Liver (tissue), 9 donors: ENCODE data around the gene JPH3. TPM values are rescaled to one million over a fixed set of nuclear protein-coding genes. Genes with fewer than 3 reads are reported as not detected.

Experiments used
- DNase-seq: peaks from one replicate; pipeline ENCODE4 v3.0.0-alpha.2; 2017; ENCODE audit warnings: low spot score
- H3K27ac ChIP-seq, 2 donors: one replicate each; pipeline ENCODE4 v1.7.0; 2013; ENCODE audit warnings: inconsistent platforms in 2 of 2, low read length in 2 of 2, control low read depth in 1 of 2, low read depth in 1 of 2, mild to moderate bottlenecking in 1 of 2
- H3K27me3 ChIP-seq, 4 donors: one replicate each; pipeline versions ENCODE4 v1.6.1 to v1.7.0; 2013; ENCODE audit warnings: low read length in 3 of 4, inconsistent platforms in 1 of 4, mild to moderate bottlenecking in 1 of 4, moderate library complexity in 1 of 4; ENCODE audit not compliant: control insufficient read depth in 4 of 4, insufficient read depth in 4 of 4
- H3K36me3 ChIP-seq, 4 donors: one replicate each; pipeline versions ENCODE4 v1.6.1 to v1.7.0; 2013; ENCODE audit warnings: low read length in 3 of 4, mild to moderate bottlenecking in 3 of 4, low read depth in 1 of 4, moderate library complexity in 1 of 4; ENCODE audit not compliant: control insufficient read depth in 4 of 4, insufficient read depth in 3 of 4
- H3K4me1 ChIP-seq, 4 donors: one replicate each; pipeline versions ENCODE4 v1.6.1 to v1.7.0; 2013; ENCODE audit warnings: low read length in 3 of 4, mild to moderate bottlenecking in 3 of 4, moderate library complexity in 1 of 4; ENCODE audit not compliant: control insufficient read depth in 4 of 4, insufficient read depth in 4 of 4
- H3K4me3 ChIP-seq, 3 donors: one replicate each; pipeline versions ENCODE4 v1.6.1 to v1.7.0; 2013; ENCODE audit warnings: low read length in 3 of 3, control low read depth in 1 of 3, low read depth in 1 of 3, mild to moderate bottlenecking in 1 of 3
- H3K9ac ChIP-seq, 2 donors: one replicate each; pipeline ENCODE4 v1.7.0; 2013; ENCODE audit warnings: low read length in 2 of 2, mild to moderate bottlenecking in 2 of 2, moderate library complexity in 2 of 2, control low read depth in 1 of 2, low read depth in 1 of 2
- H3K9me3 ChIP-seq, 4 donors: one replicate each; pipeline versions ENCODE4 v1.6.1 to v1.7.0; 2013; ENCODE audit warnings: low read length in 3 of 4; ENCODE audit not compliant: control insufficient read depth in 4 of 4
- ATF3 ChIP-seq: IDR thresholded peaks from 2 replicates; pipeline ENCODE4 v1.6.1; 2016; ENCODE audit warnings: antibody characterized with exemption
- CTCF ChIP-seq: fragments of 150-350 bp; IDR thresholded peaks from 2 replicates; pipeline ENCODE4 v1.5.1; 2017; ENCODE audit warnings: improper control_type of control experiment, low read depth, low read length; ENCODE audit not compliant: missing input control
- FOXA1 ChIP-seq: IDR thresholded peaks from 2 replicates; pipeline ENCODE4 v1.6.1; 2016; ENCODE audit warnings: antibody characterized with exemption
- GABPA ChIP-seq, 2 donors: IDR thresholded peaks in 1 of 2; conservative IDR thresholded peaks in 1 of 2; 2 replicates each; pipeline ENCODE4 v1.6.1; 2016; ENCODE audit warnings: antibody characterized with exemption in 2 of 2, mild to moderate bottlenecking in 1 of 2, moderate library complexity in 1 of 2
- HNF4A ChIP-seq, 2 donors: conservative IDR thresholded peaks; 2 replicates each; pipeline ENCODE4 v1.6.1; 2016; ENCODE audit warnings: antibody characterized with exemption in 2 of 2, mild to moderate bottlenecking in 2 of 2
- MAX ChIP-seq: IDR thresholded peaks from 2 replicates; pipeline ENCODE4 v1.6.1; 2016; ENCODE audit warnings: antibody characterized with exemption
- NR2F2 ChIP-seq: IDR thresholded peaks from 2 replicates; pipeline ENCODE4 v1.6.1; 2016; ENCODE audit warnings: antibody characterized with exemption
- REST ChIP-seq: IDR thresholded peaks from 2 replicates; pipeline ENCODE4 v1.6.1; 2016; ENCODE audit warnings: antibody characterized with exemption, mild to moderate bottlenecking
- RXRA ChIP-seq, 2 donors: IDR thresholded peaks; 2 replicates each; pipeline ENCODE4 v1.6.1; 2017 to 2018; ENCODE audit warnings: antibody characterized with exemption in 2 of 2, mild to moderate bottlenecking in 1 of 2
- SP1 ChIP-seq: IDR thresholded peaks from 2 replicates; pipeline ENCODE4 v1.6.1; 2018; ENCODE audit warnings: antibody characterized with exemption, mild to moderate bottlenecking
- TAF1 ChIP-seq: conservative IDR thresholded peaks from 2 replicates; pipeline ENCODE4 v1.6.1; 2016; ENCODE audit warnings: antibody characterized with exemption, mild to moderate bottlenecking
- ZBTB33 ChIP-seq: IDR thresholded peaks from 2 replicates; pipeline ENCODE4 v1.6.1; 2016; ENCODE audit warnings: antibody characterized with exemption
- WGBS: extraction: QIAGEN DNeasy Blood & Tissue Kit; methylation state at CpG from one replicate; pipeline ENCODE4 v1.1.7; 2013; 5-methylcytosine and 5-hydroxymethylcytosine counted together
- polyA plus RNA-seq, 2 donors: library from polyadenylated mRNA; stranded (reverse) in 1 of 2; unstranded in 1 of 2; fragments of 200-250 nt in 1 of 2; fragments of >200 nt in 1 of 2; fragmentation: Nextera tagmentation in 1 of 2; extraction: Ambion mirVana in 1 of 2; gene quantifications; one replicate each; pipeline versions ENCODE4 v1.2.1 to v1.2.3, GENCODE V29; 2013 to 2015
- total RNA-seq, 2 donors: library from RNA; depleted of rRNA; stranded (reverse); fragments of >200 nt; gene quantifications; one replicate each; pipeline ENCODE4 v1.2.3, GENCODE V29; 2014
- donor health status: healthy.
- donor health status: healthy.
- donor health status: healthy.
- donor health status: healthy.
- donor health status: healthy.

Gene JPH3
- total and polyA plus RNA-seq, 4 donors = under 0.01 to 0.09 (median 0.04) TPM

GRCh38 chr16:87595712-87596111 lies 6.6 kb upstream of the JPH3 start:
- no peak for DNase-seq
- Histone ChIP-seq H3K27me3 (peaks cover 0 to 4% (median 0%) of the 10 kb centered on the region in 4 donors), H3K27ac (no peak overlapping the region), H3K36me3 (no peaks in the 10 kb centered on the region), H3K4me1 (no peaks in the 10 kb centered on the region), H3K9ac (no peak overlapping the region), H3K4me3 (no peak overlapping the region), H3K9me3 (peaks cover 0 to 10% (median 8%) of the 10 kb centered on the region in 4 donors)
- no peak for TF ChIP-seq REST
- TF ChIP-seq ATF3 = no peak
- TF ChIP-seq FOXA1 = no peak
- TF ChIP-seq CTCF = no peak
- no peak for TF ChIP-seq MAX
- no peak for TF ChIP-seq SP1
- no peak for TF ChIP-seq NR2F2
- no peak for TF ChIP-seq ZBTB33
- TF ChIP-seq GABPA (IDR thresholded peaks at IDR 0.05 in 1 of 2, conservative IDR thresholded peaks at IDR 0.05 in 1 of 2) = no peak
- TF ChIP-seq TAF1 = no peak
- 69% methylated on average over 5 of the region's 5 CpGs for WGBS

GRCh38 chr16:87597324-87597830 lies 4.9 kb upstream of the JPH3 start:
- Histone ChIP-seq H3K9ac (no peak overlapping the region), H3K9me3 (peaks cover 0 to 10% (median 8%) of the 10 kb centered on the region in 4 donors), H3K27me3 (peaks cover 0 to 9% (median 2%) of the 10 kb centered on the region in 4 donors), H3K27ac (no peak overlapping the region), H3K4me3 (no peak overlapping the region), H3K4me1 (no peaks in the 10 kb centered on the region), H3K36me3 (no peaks in the 10 kb centered on the region)
- WGBS = 92% methylated on average over 6 of the region's 6 CpGs
- TF ChIP-seq NR2F2 (no peak), RXRA (IDR thresholded peaks at IDR 0.05) (no peak), ATF3 (no peak), HNF4A (conservative IDR thresholded peaks at IDR 0.05) (no peak), FOXA1 (no peak)
- no peak for DNase-seq
